Measurements from ENCODE around the gene TOMM5.

The TOMM5 gene

GRCh38 chr9:37611014-37611413, 18.6 kb upstream of the TOMM5 start:
- TF ChIP-seq REST (IDR thresholded peaks at IDR 0.05; ENCODE audit: insufficient read depth in 1 of 2, low read depth in 2 of 2, low read length in 2 of 2) (no peak), SIN3A (IDR thresholded peaks at IDR 0.05; ENCODE audit: borderline replicate concordance, insufficient read depth, low read length) (no peak), TAF1 (IDR thresholded peaks at IDR 0.05; ENCODE audit: borderline replicate concordance, insufficient read depth, low read length) (no peak), POLR2AphosphoS5 (IDR thresholded peaks at IDR 0.05; ENCODE audit: low read depth, low read length) (no peak), FOXP2 (optimal IDR thresholded peaks at IDR 0.05; ENCODE audit: borderline replicate concordance, extremely low read depth, extremely low read length, insufficient read depth) (no peak)

- no peak for TF ChIP-seq TAF1 (IDR thresholded peaks at IDR 0.05; ENCODE audit: borderline replicate concordance, insufficient read depth, low read length)
- no peak for TF ChIP-seq FOXP2 (optimal IDR thresholded peaks at IDR 0.05; ENCODE audit: borderline replicate concordance, extremely low read depth, extremely low read length, insufficient read depth)
- no peak for TF ChIP-seq POLR2AphosphoS5 (IDR thresholded peaks at IDR 0.05; ENCODE audit: low read depth, low read length)
- no peak for TF ChIP-seq REST (IDR thresholded peaks at IDR 0.05; ENCODE audit: insufficient read depth in 1 of 2, low read depth in 2 of 2, low read length in 2 of 2)
- no peak for TF ChIP-seq SIN3A (IDR thresholded peaks at IDR 0.05; ENCODE audit: borderline replicate concordance, insufficient read depth, low read length)
These were observed 17.5 kb upstream of the TOMM5 start for GRCh38 chr9:37609735-37610397.

- TF ChIP-seq REST (IDR thresholded peaks at IDR 0.05; ENCODE audit: insufficient read depth in 1 of 2, low read depth in 2 of 2, low read length in 2 of 2): no peak
- no peak for TF ChIP-seq FOXP2 (optimal IDR thresholded peaks at IDR 0.05; ENCODE audit: borderline replicate concordance, extremely low read depth, extremely low read length, insufficient read depth)
- no peak for TF ChIP-seq TAF1 (IDR thresholded peaks at IDR 0.05; ENCODE audit: borderline replicate concordance, insufficient read depth, low read length)
- TF ChIP-seq SIN3A (IDR thresholded peaks at IDR 0.05; ENCODE audit: borderline replicate concordance, insufficient read depth, low read length): no peak
- no peak for TF ChIP-seq POLR2AphosphoS5 (IDR thresholded peaks at IDR 0.05; ENCODE audit: low read depth, low read length)
These were observed 15.9 kb upstream of the TOMM5 start for GRCh38 chr9:37608250-37608649.

GRCh38 chr9:37604296-37604695, 11.9 kb upstream of the TOMM5 start:
- TF ChIP-seq FOXP2 (optimal IDR thresholded peaks at IDR 0.05; ENCODE audit: borderline replicate concordance, extremely low read depth, extremely low read length, insufficient read depth): no peak
- no peak for TF ChIP-seq REST (IDR thresholded peaks at IDR 0.05; ENCODE audit: insufficient read depth in 1 of 2, low read depth in 2 of 2, low read length in 2 of 2)
- TF ChIP-seq POLR2AphosphoS5 (IDR thresholded peaks at IDR 0.05; ENCODE audit: low read depth, low read length): no peak
- no peak for TF ChIP-seq SIN3A (IDR thresholded peaks at IDR 0.05; ENCODE audit: borderline replicate concordance, insufficient read depth, low read length)
- no peak for TF ChIP-seq TAF1 (IDR thresholded peaks at IDR 0.05; ENCODE audit: borderline replicate concordance, insufficient read depth, low read length)

Data from PFSK-1 (cell line).